Kidney epithelial cell (primary cell): ENCODE measurements around the gene PRKCA. TPM values are rescaled to one million over a fixed set of nuclear protein-coding genes. Genes with fewer than 3 reads are reported as not detected.

Experiments
- DNase-seq: peaks from one replicate; pipeline ENCODE4 v3.0.0-alpha.2; 2010; ENCODE audit warnings: low read depth
- H3K27me3 ChIP-seq: 2 replicates; pipeline ENCODE4 v1.6.0; 2011; ENCODE audit warnings: low read length; ENCODE audit not compliant: control insufficient read depth, insufficient read depth
- H3K36me3 ChIP-seq: 2 replicates; pipeline ENCODE4 v1.5.1; 2011; ENCODE audit warnings: low read length; ENCODE audit not compliant: control insufficient read depth, insufficient read depth
- H3K4me3 ChIP-seq: 2 replicates; pipeline ENCODE4 v1.5.1; 2011; ENCODE audit warnings: low read depth, mild to moderate bottlenecking, control low read depth, low read length
- CTCF ChIP-seq: IDR thresholded peaks from 2 replicates; pipeline ENCODE4 v1.5.1; 2011; ENCODE audit warnings: mild to moderate bottlenecking, moderate library complexity, low read length, control low read depth, inconsistent platforms; ENCODE audit not compliant: insufficient read depth, poor library complexity, severe bottlenecking
- total RNA-seq: library from RNA; depleted of rRNA; stranded (reverse); fragments of >200 nt; gene quantifications from 2 replicates; pipeline ENCODE4 v1.2.3, GENCODE V29; 2015

The PRKCA gene
- total RNA-seq, 1 donor from 2014 or later = 5.7 TPM

- no peak for DNase-seq
- no peak overlapping the region for H3K4me3 ChIP-seq
- TF ChIP-seq CTCF = no peak
Observed at GRCh38 chr17:66650544-66650877, 348.1 kb downstream of the PRKCA start.

GRCh38 chr17:66652840-66653507 lies 350.6 kb downstream of the PRKCA start:
- Histone ChIP-seq H3K4me3 (no peak overlapping the region), H3K27me3 (no peaks in the 10 kb centered on the region), H3K36me3 (no peaks in the 10 kb centered on the region)
- DNase-seq = no peak
- no peak for TF ChIP-seq CTCF

More at GRCh38 chr17:66650544-66650877, 348.1 kb downstream of the PRKCA start:
- Histone ChIP-seq H3K27me3 (no peaks in the 10 kb centered on the region), H3K36me3 (no peaks in the 10 kb centered on the region)

- Histone ChIP-seq H3K27me3 (no peaks in the 10 kb centered on the region), H3K4me3 (no peak overlapping the region), H3K36me3 (no peaks in the 10 kb centered on the region)
- DNase-seq = no peak
- TF ChIP-seq CTCF = no peak
Observed at GRCh38 chr17:66654106-66654740, 351.8 kb downstream of the PRKCA start.

GRCh38 chr17:66654764-66655163 lies 352.4 kb downstream of the PRKCA start:
- H3K4me3 ChIP-seq = no peak overlapping the region

GRCh38 chr17:66655461-66655860 lies 353.0 kb downstream of the PRKCA start:
- DNase-seq = no peak
- TF ChIP-seq CTCF = no peak
- no peaks in the 10 kb centered on the region for H3K27me3 ChIP-seq
- H3K4me3 ChIP-seq = no peak overlapping the region
- H3K36me3 ChIP-seq = no peaks in the 10 kb centered on the region

More at GRCh38 chr17:66654764-66655163, 352.4 kb downstream of the PRKCA start:
- Histone ChIP-seq H3K36me3 (no peaks in the 10 kb centered on the region), H3K27me3 (no peaks in the 10 kb centered on the region)
- DNase-seq = no peak
- no peak for TF ChIP-seq CTCF

- no peak for TF ChIP-seq CTCF
- DNase-seq = no peak
- Histone ChIP-seq H3K27me3 (no peaks in the 10 kb centered on the region), H3K4me3 (no peak overlapping the region), H3K36me3 (no peaks in the 10 kb centered on the region)
Observed at GRCh38 chr17:66655861-66656260, 353.4 kb downstream of the PRKCA start.
